ENCODE results near the gene STRIP2. TPM values are rescaled to one million over a fixed set of nuclear protein-coding genes. Genes with fewer than 3 reads are reported as not detected.

The STRIP2 gene
- total and polyA plus RNA-seq, 9 of the 15 experiments (the other 6 are each of a cell fraction or from before 2014, with no cell fraction given): 10.1 to 81.8 (median 42.3) TPM

GRCh38 chr7:129401228-129401966 lies 32.8 kb upstream of the STRIP2 start (continued):
- no peak for TF ChIP-seq SREBF2 (CRISPR knock-in tag; IDR thresholded peaks at IDR 0.05)
- no peak for TF ChIP-seq CHCHD3 (CRISPR knock-in tag; IDR thresholded peaks at IDR 0.05)
- no peak for TF ChIP-seq NFXL1 (CRISPR knock-in tag; IDR thresholded peaks at IDR 0.05)
- TF ChIP-seq THAP12 (CRISPR knock-in tag; IDR thresholded peaks at IDR 0.05): no peak
- no peak for TF ChIP-seq RBM15 (IDR thresholded peaks at IDR 0.05; ENCODE audit: insufficient read depth, low read length)
- TF ChIP-seq, protein P1, sequence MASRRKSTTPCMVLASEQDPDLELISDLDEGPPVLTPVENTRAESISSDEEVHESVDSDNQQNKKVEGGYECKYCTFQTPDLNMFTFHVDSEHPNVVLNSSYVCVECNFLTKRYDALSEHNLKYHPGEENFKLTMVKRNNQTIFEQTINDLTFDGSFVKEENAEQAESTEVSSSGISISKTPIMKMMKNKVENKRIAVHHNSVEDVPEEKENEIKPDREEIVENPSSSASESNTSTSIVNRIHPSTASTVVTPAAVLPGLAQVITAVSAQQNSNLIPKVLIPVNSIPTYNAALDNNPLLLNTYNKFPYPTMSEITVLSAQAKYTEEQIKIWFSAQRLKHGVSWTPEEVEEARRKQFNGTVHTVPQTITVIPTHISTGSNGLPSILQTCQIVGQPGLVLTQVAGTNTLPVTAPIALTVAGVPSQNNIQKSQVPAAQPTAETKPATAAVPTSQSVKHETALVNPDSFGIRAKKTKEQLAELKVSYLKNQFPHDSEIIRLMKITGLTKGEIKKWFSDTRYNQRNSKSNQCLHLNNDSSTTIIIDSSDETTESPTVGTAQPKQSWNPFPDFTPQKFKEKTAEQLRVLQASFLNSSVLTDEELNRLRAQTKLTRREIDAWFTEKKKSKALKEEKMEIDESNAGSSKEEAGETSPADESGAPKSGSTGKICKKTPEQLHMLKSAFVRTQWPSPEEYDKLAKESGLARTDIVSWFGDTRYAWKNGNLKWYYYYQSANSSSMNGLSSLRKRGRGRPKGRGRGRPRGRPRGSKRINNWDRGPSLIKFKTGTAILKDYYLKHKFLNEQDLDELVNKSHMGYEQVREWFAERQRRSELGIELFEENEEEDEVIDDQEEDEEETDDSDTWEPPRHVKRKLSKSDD (conservative IDR thresholded peaks at IDR 0.05; ENCODE audit: low read length): no peak
- no peak for TF ChIP-seq ZNF23 (CRISPR knock-in tag; IDR thresholded peaks at IDR 0.05)
- TF ChIP-seq GMEB1 (CRISPR knock-in tag; IDR thresholded peaks at IDR 0.05): no peak
- TF ChIP-seq SRSF1 (IDR thresholded peaks at IDR 0.05; ENCODE audit: low read depth, low read length): no peak
- TF ChIP-seq CBFA2T3 (IDR thresholded peaks at IDR 0.05): peak; percentile 85
- TF ChIP-seq RBM39 (optimal IDR thresholded peaks at IDR 0.05; ENCODE audit: low read depth, low read length): no peak
- no peak for TF ChIP-seq HLTF (IDR thresholded peaks at IDR 0.05)
- TF ChIP-seq KHSRP (IDR thresholded peaks at IDR 0.05): no peak
- no peak for TF ChIP-seq ZNF695 (CRISPR knock-in tag; IDR thresholded peaks at IDR 0.05)
- no peak for TF ChIP-seq ZNF398 (CRISPR knock-in tag; IDR thresholded peaks at IDR 0.05)
- TF ChIP-seq HNRNPL (IDR thresholded peaks at IDR 0.05; ENCODE audit: low read depth, low read length): no peak
- TF ChIP-seq TFAM (CRISPR knock-in tag; conservative IDR thresholded peaks at IDR 0.05): no peak
- peak; percentile 92 for TF ChIP-seq ZNF41 (CRISPR knock-in tag; conservative IDR thresholded peaks at IDR 0.05)
- peak; percentile 94 for TF ChIP-seq FOSL1 (tag; conservative IDR thresholded peaks at IDR 0.05)
- no peak for TF ChIP-seq PCBP2 (IDR thresholded peaks at IDR 0.05; ENCODE audit: low read depth, low read length, poor library complexity, severe bottlenecking)
- no peak for TF ChIP-seq CBX2 (IDR thresholded peaks at IDR 0.05; ENCODE audit: insufficient read depth, low read length, poor library complexity, severe bottlenecking)

All from K562 (cell line).